ENCODE results near the gene ATXN7L1.

Gene ATXN7L1

DNA sequence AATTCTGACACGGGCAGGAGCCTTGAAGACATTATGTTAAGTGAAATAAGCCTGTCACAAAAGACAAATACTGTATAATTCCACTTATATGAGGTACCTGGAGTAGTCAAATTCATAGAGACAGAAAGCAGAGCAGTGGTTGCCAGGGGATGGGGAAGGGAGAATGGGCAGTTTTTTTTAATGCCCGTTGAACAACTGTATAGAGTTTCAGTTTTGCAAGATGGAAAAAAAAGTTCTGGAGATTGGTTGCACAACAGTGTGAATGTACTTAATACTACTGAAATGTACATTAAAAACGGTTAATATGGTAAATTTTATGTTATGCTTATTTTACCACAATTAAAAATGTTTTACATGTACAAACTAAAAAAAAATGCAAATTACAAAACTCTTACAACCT is 231.5 kb downstream of the ATXN7L1 start:
- DNase-seq (ENCODE audit: low read depth) = no peak

GRCh38 chr7:105643851-105644250 is 232.5 kb downstream of the ATXN7L1 start:
- DNase-seq (ENCODE audit: low read depth) = no peak

DNA sequence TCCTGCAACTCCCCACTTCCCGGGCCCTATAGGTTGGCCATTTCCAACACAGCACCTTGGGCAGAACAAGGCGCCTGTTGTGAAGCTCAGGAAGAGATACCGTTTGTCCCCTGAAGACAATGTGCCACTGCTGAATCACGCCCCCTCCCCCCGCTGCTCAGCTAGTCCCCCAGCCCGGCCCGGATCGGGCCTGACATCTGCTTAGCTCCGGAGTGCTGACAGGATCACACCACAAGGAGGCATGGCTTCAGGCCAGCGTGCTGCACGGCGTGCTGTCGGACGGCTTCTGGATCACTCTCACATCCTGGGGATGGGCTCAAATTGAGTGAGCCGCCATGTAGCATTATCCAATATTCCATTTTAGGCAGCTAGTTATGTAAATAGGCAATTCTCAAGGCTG is 233.0 kb downstream of the ATXN7L1 start:
- DNase-seq (ENCODE audit: low read depth) = no peak

DNA sequence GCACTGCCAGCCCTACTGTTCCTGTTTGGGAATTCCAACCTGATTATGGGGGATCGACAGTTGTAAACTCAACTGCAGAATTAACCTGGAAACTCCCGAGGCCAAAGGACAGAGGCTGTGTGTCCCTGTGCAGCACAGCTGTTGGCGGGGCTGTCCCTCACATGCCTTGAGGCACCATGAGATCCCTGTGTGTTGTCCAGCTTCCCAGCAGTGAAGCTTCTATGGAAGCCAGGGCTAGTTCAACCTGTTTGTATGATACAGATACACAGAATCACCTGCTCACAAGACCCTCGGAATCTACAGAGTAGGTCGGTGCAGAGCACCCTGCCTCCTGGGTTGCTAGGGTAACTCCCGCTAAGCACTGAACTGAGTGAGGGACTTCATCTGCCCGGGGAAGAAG is 234.1 kb downstream of the ATXN7L1 start:
- no peak for DNase-seq (ENCODE audit: low read depth)

GRCh38 chr7:105640956-105641810 is 235.2 kb downstream of the ATXN7L1 start:
- DNase-seq (ENCODE audit: low read depth) = no peak

DNA sequence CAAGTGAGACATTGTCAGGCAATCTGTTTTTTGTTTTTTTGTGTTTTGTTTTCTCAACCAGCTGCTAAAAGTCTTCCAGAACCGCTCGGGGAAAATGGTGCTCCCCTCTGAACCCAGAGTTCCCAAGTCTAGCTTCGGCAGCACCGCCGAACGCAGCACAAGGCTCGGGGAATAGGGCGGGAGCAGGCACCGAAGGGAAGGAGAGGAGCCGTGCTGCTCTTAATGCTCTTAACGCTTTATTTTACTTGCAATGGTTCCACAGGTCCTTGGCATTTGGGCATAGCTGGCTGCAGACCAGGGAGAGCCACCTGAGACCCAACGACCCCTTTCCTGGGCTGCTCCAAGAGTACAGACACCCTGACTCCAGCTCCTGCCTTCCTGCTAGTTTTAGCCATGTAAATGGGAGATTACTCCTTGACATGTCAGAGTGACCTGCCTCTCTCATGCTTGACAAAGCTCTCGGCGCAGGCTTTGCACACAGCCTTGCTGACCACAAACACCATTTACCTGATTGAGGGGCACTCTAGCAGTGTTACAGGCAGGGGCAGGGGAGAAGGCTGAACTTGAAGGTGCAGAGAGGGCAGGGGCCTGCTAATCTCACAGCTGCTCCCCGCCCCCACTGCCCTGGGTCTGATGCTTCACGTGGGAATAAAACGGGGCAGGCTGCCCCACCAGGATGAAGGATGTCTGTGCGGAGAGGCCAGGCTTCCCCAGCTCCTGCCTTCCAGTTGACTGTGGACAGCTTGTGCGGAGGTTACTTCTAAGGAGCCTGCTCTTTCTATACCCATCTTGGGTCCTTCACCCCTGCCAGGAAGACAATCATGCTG is 236.5 kb downstream of the ATXN7L1 start:
- no peak for DNase-seq (ENCODE audit: low read depth)

DNA sequence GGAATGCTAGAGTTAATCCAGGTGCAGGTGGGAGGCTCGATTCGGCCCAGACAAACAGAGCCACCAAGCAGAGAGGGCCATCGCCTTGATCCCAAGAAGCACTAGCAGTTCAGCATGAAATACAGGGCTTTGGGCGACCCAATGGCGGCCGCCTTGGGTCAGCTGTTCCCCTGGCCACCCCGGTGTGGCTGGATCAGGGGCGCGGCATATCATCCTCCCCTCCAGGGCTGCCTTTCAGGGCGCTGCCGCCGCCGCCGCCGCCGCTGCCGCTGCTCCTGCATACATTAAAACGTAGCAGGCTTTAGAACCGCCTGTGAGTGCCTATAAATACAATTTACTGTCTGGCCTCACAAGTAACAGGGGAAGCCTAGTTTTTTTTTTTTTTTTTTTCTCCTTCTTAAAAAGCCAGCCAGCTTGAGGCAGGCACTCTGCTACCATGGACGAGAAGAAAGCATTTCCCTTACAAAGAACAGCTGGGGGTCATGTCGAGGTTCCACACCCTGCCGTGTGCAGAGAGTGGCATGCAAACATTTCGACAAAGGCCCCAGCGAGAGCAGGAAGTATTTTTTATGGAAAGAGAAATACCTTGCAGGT is 237.4 kb downstream of the ATXN7L1 start:
- no peak for DNase-seq (ENCODE audit: low read depth)

DNA sequence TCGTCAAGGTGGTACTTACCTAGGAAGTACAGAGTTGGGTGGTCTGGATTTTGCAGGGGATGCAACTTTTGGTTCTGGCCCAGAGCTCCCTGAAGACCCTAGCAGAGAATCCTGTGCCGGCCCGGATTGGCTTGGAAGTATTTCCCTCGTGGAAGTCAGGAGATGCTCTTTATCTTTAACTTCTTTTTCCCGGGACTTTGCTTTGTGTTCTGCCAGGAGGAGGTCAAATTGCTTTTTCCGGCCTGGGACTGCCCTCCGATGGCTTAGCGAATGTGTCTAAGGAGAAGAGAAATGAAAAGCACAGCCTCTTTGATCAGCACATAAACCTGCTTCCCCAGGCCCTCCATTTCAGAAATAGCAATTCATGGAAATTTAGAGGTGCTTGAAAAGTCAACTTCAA is 238.1 kb downstream of the ATXN7L1 start:
- no peak for DNase-seq (ENCODE audit: low read depth)

- DNase-seq (ENCODE audit: low read depth) = no peak
Measured at GRCh38 chr7:105637755-105638154, 238.6 kb downstream of the ATXN7L1 start.

GRCh38 chr7:105636982-105637381 is 239.4 kb downstream of the ATXN7L1 start:
- no peak for DNase-seq (ENCODE audit: low read depth)

DNA sequence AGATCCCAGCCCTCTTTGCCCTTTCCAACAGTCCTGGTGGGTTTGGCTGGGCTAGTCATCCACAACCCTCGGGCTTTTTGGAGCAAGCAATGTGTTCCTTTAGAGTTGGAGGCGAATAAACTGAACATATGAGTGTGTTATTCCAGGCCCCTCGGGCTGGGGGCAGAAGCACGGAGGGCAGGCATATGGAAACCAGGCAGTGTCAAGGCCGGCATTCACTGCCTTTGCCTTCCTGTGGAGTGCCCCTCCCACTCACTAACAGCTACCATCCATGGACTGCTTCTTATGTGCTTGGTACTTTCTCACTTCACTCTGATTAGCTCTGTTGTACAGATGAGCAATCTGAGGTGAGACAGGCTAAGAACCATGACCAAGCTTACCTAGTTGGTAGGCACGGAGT is 241.2 kb downstream of the ATXN7L1 start:
- no peak for DNase-seq (ENCODE audit: low read depth)

GRCh38 chr7:105625986-105626385 is 250.4 kb downstream of the ATXN7L1 start:
- DNase-seq (ENCODE audit: low read depth) = no peak

DNA sequence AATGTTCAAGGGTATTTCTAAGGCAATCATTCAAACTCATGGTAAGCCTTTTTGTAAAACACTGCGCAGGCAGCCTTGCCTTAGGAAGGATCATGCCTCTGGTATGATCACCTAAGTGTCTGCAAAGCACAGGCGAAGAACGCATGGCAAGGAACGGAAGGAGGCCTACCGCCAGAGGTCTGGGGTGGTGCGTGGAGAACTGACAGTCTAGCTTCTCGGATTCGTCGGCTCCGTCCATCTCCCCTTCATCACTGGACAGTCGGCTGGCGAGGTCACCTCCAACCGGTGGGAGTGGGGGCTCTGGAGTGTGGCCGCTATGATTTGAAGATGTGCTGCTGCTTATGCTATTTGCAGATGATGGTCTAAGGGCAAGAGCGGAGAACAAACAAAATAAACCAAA is 252.5 kb downstream of the ATXN7L1 start:
- no peak for DNase-seq (ENCODE audit: low read depth)

DNA sequence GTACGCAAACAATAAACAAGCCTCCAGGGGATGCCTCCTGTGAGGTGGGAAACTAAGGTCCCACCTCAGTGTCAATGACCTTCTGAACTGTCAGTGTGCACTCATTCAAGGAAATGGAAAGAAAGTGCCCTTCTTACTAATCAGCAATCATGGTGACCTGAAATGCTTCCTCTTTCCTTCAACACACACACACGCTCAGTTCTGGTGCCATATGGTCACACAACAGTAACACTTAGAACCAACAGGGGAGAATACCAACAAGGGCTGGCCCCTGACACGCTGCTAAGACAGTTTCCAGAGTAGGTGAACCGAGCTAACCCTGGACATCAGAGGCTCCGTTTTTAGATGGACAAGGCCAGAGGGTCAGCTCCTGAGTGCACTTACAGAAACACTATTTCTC is 253.0 kb downstream of the ATXN7L1 start:
- DNase-seq (ENCODE audit: low read depth) = no peak

DNA sequence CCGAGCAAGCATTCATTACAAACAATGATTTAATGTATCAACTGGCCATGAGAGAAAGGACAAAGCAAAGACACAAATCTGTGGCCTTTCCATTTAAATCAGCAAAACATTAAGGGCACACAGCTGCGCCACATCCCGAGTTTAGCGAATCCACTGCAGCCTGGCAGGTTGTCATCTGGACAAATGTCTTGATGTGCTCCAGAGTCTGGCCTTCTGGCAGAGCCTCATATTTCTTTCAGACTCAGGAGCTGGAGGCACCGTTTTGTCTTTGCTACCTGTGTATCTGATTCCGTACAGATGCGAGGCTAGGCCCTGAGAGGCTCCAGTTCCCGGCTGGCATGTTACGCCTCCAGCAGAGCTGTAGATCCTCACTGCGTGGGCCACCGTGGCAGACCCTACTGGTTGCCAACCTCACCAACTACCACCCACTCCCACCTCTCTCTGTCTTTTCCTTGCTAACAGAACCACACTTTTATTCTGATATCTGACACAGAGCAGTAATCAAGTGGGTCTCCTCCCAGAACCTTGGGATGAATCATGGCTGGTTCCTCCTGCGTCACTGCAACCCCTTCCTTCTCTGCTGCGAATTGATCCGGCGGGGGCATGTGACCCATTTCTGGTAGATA is 254.2 kb downstream of the ATXN7L1 start:
- DNase-seq (ENCODE audit: low read depth) = no peak

GRCh38 chr7:105621617-105622016 is 254.8 kb downstream of the ATXN7L1 start:
- peak; percentile 10 for DNase-seq (ENCODE audit: low read depth)

- no peak for DNase-seq (ENCODE audit: low read depth)
Measured at GRCh38 chr7:105621176-105621575, 255.2 kb downstream of the ATXN7L1 start.

DNA sequence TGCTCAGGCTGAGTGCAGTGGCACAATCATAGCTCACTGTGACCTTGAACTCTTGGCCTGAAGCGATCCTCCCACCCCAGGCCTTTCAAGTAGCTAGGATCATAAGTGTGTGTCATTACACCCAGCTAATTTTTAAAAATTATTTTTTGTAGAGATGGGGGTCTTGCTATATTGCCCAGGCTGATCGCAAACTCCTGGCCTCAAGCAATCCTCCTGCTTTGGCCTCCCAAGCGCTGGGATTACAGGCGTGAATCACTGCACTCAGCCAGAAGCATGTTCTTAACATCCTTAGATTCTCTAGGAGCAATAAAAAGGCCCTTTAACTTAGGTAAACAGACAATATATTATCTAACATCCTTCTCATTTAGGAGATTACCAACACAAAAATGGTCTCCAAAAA is 256.8 kb downstream of the ATXN7L1 start:
- no peak for DNase-seq (ENCODE audit: low read depth)

GRCh38 chr7:105618016-105618296 is 258.4 kb downstream of the ATXN7L1 start:
- DNase-seq (ENCODE audit: low read depth) = no peak

DNA sequence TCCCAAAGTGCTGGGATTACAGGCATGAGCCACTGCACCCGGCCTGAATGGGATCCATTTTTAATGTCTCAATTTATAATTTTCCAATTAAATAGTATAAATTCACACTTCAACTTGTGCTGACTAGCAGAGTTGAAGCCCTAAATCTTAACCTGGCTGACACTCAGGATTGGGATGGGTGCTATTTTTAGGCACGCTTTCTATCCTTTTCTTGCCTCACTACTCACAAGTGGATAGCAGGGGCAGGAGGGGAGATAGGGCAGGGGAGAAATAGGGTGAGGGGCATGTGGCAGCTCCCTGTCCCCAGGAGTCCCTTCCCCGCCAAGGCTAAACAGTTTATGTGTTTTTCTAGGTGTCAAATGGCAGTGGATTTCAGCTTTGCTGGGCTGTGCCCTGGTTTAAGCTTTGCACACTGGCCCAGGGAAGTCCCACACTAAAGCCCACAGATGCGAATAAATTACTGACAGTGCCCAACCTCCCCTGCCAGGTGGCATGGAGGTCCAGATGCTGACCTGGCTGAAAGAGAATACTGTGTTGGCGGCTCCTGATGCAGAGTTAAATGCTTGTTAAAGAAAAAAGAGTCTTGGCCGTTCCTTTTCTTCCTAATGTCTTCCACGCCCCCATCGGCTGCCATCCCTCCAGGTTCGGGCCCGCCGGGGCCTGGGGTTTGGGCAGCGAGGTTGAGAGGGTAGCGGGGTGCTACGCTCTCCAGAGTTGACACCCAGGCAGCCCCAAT is 259.0 kb downstream of the ATXN7L1 start:
- DNase-seq (ENCODE audit: low read depth) = no peak

DNA sequence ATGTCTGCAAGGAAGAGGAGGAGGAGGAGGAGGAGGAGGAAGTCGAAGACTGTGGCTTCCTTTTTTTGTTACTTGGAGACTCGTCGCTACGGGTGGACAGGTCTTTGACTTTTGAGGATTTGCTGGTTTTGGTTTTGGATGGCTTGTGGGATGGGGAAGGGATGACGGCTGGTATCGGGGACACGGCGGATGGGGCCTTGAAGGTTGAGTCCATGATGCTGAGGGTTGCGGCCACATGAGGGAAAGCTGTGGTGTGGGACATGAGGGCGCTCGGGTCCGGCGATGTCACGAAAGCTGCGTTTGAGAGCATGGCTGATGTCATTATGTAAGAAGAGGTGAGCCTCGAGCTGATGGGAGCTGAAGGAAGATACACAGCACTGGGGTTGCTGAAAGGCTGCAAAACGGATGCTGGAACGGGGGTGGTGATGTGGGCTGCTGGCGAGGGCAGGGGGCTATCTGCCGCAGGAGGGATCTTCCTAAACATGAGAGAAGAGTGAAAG is 262.0 kb downstream of the ATXN7L1 start:
- no peak for DNase-seq (ENCODE audit: low read depth)

All from fibroblast of the conjunctiva (primary cell).